ENCODE results near the gene DMRT2.

Gene DMRT2

GRCh38 chr9:1031951-1032601, 18.1 kb upstream of the DMRT2 start:
- Histone ChIP-seq H3K9ac (ENCODE audit: low read length) (no peak overlapping the region), H4K20me1 (ENCODE audit: low read depth, low read length) (no peaks in the 10 kb centered on the region), H3K36me3 (ENCODE audit: low read length) (no peaks in the 10 kb centered on the region), H3K4me2 (ENCODE audit: low read depth, low read length, poor library complexity, severe bottlenecking) (no peak overlapping the region), H3K27ac (ENCODE audit: low read depth, low read length) (no peak overlapping the region), H2AFZ (ENCODE audit: low read depth, low read length, severe bottlenecking) (no peak overlapping the region), H3K27me3 (ENCODE audit: low read length) (no peaks in the 10 kb centered on the region), H3K79me2 (ENCODE audit: insufficient read depth, low read length) (no peaks in the 10 kb centered on the region), H3K4me3 (ENCODE audit: insufficient read depth, low read length, poor library complexity, severe bottlenecking) (no peak overlapping the region), H3K9me2 (replicated peaks; ENCODE audit: insufficient read depth, low read length) (no peaks in the 10 kb centered on the region), H3F3A (ENCODE audit: insufficient read depth) (no peaks in the 10 kb centered on the region), H3K9me3 (ENCODE audit: insufficient read depth, low read length) (no peaks in the 10 kb centered on the region)
- no peak for TF ChIP-seq CTCF (IDR thresholded peaks at IDR 0.05; ENCODE audit: insufficient read depth, low read length, poor library complexity, severe bottlenecking)
- no peak for TF ChIP-seq EZH2phosphoT487 (conservative IDR thresholded peaks at IDR 0.05; ENCODE audit: low read length)

GRCh38 chr9:1034271-1034670, 15.9 kb upstream of the DMRT2 start:
- Histone ChIP-seq H3F3A (ENCODE audit: insufficient read depth) (no peaks in the 10 kb centered on the region), H3K27me3 (ENCODE audit: low read length) (no peaks in the 10 kb centered on the region), H4K20me1 (ENCODE audit: low read depth, low read length) (no peaks in the 10 kb centered on the region)

GRCh38 chr9:1039589-1039988, 10.6 kb upstream of the DMRT2 start:
- no peak overlapping the region for H3K4me3 ChIP-seq (ENCODE audit: insufficient read depth, low read length, poor library complexity, severe bottlenecking)
- TF ChIP-seq CTCF (IDR thresholded peaks at IDR 0.05; ENCODE audit: insufficient read depth, low read length, poor library complexity, severe bottlenecking) (no peak), EZH2phosphoT487 (conservative IDR thresholded peaks at IDR 0.05; ENCODE audit: low read length) (no peak)
- H3K27ac ChIP-seq (ENCODE audit: low read depth, low read length): no peak overlapping the region
- H2AFZ ChIP-seq (ENCODE audit: low read depth, low read length, severe bottlenecking): no peak overlapping the region
- H3K4me2 ChIP-seq (ENCODE audit: low read depth, low read length, poor library complexity, severe bottlenecking): no peak overlapping the region
- H4K20me1 ChIP-seq (ENCODE audit: low read depth, low read length): no peaks in the 10 kb centered on the region
- H3K9me3 ChIP-seq (ENCODE audit: insufficient read depth, low read length): no peaks in the 10 kb centered on the region
- H3K27me3 ChIP-seq (ENCODE audit: low read length): no peaks in the 10 kb centered on the region
- H3K79me2 ChIP-seq (ENCODE audit: insufficient read depth, low read length): no peaks in the 10 kb centered on the region
- H3K9ac ChIP-seq (ENCODE audit: low read length): no peak overlapping the region
- no peaks in the 10 kb centered on the region for H3F3A ChIP-seq (ENCODE audit: insufficient read depth)
- H3K9me2 ChIP-seq (replicated peaks; ENCODE audit: insufficient read depth, low read length): no peaks in the 10 kb centered on the region
- no peaks in the 10 kb centered on the region for H3K36me3 ChIP-seq (ENCODE audit: low read length)

More at GRCh38 chr9:1034271-1034670, 15.9 kb upstream of the DMRT2 start:
- H3K9me2 ChIP-seq (replicated peaks; ENCODE audit: insufficient read depth, low read length): no peaks in the 10 kb centered on the region
- no peak overlapping the region for H3K4me2 ChIP-seq (ENCODE audit: low read depth, low read length, poor library complexity, severe bottlenecking)
- H3K36me3 ChIP-seq (ENCODE audit: low read length): no peaks in the 10 kb centered on the region
- no peaks in the 10 kb centered on the region for H3K9me3 ChIP-seq (ENCODE audit: insufficient read depth, low read length)
- no peak overlapping the region for H3K27ac ChIP-seq (ENCODE audit: low read depth, low read length)
- TF ChIP-seq EZH2phosphoT487 (conservative IDR thresholded peaks at IDR 0.05; ENCODE audit: low read length) (no peak), CTCF (IDR thresholded peaks at IDR 0.05; ENCODE audit: insufficient read depth, low read length, poor library complexity, severe bottlenecking) (no peak)
- H3K79me2 ChIP-seq (ENCODE audit: insufficient read depth, low read length): no peaks in the 10 kb centered on the region
- no peak overlapping the region for H3K4me3 ChIP-seq (ENCODE audit: insufficient read depth, low read length, poor library complexity, severe bottlenecking)
- H2AFZ ChIP-seq (ENCODE audit: low read depth, low read length, severe bottlenecking): no peak overlapping the region
- no peak overlapping the region for H3K9ac ChIP-seq (ENCODE audit: low read length)

Data from SU-DHL-6 (cell line).